Endothelial cell (in vitro differentiated cells): Measurements from ENCODE around the gene CTTNBP2. TPM values are rescaled to one million over a fixed set of nuclear protein-coding genes. Genes with fewer than 3 reads are reported as not detected.

Experiments
- DNase-seq: peaks from one replicate; pipeline ENCODE4 v3.0.0; 2021; ENCODE audit warnings: low spot score
- H3K27ac Mint-ChIP-seq: one replicate; pipeline ENCODE4 v1.8.0; 2021; ENCODE audit warnings: mixed read lengths, inconsistent platforms; ENCODE audit not compliant: unreplicated experiment
- H3K27me3 Mint-ChIP-seq: one replicate; pipeline ENCODE4 v1.8.0; 2021; ENCODE audit warnings: mild to moderate bottlenecking, moderate library complexity, mixed read lengths, inconsistent platforms; ENCODE audit not compliant: unreplicated experiment
- H3K36me3 Mint-ChIP-seq: one replicate; pipeline ENCODE4 v1.8.0; 2021; ENCODE audit warnings: mild to moderate bottlenecking, low read depth, mixed read lengths, inconsistent platforms; ENCODE audit not compliant: unreplicated experiment
- H3K4me1 Mint-ChIP-seq: one replicate; pipeline ENCODE4 v1.8.0; 2021; ENCODE audit warnings: mild to moderate bottlenecking, mixed read lengths, inconsistent platforms; ENCODE audit not compliant: unreplicated experiment
- H3K4me3 Mint-ChIP-seq: one replicate; pipeline ENCODE4 v1.8.0; 2021; ENCODE audit warnings: mild to moderate bottlenecking, mixed read lengths, inconsistent platforms; ENCODE audit not compliant: unreplicated experiment
- H3K9me3 Mint-ChIP-seq: one replicate; pipeline ENCODE4 v1.8.0; 2021; ENCODE audit warnings: mixed read lengths, inconsistent platforms; ENCODE audit not compliant: unreplicated experiment
- total RNA-seq: library from RNA; stranded (reverse); fragmentation: NEBNext Ultra II Directional; extraction: Animal tissue kit (Norgen Biotek cat#: 25700); gene quantifications from one replicate; pipeline ENCODE4 v1.2.1, GENCODE V29; 2021; ENCODE audit not compliant: unreplicated experiment
- TF ChIP-seq, protein P1 (sequence below): fragments of 200-600 bp; sonication (generic); IDR thresholded peaks from one replicate; pipeline ENCODE4 v1.5.0; 2021; ENCODE audit warnings: antibody characterized with exemption; ENCODE audit not compliant: unreplicated experiment

CTTNBP2 gene
- total RNA-seq, 1 donor from 2014 or later, result 24.4 TPM

DNA sequence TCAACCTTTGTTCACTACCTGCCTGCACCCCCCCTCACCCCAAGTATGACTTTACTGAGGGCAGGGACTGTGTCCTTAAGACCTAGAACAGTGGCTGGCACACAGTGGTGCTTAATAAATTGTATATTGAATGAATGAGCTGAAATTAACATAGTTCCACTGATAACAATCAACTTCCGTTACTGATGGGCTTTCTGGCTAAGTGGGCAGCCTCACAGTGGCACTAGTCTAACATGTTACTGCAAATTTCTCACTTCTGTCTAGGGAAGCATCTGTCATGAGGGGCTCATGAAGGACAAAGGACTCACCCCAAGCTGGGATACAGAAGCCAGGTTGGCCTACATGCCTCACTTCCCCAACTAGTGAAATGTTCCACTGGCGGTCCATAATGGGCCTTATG is 79.3 kb downstream of the CTTNBP2 start:
- no peak for DNase-seq
- Mint-ChIP-seq H3K9me3 (no peaks in the 10 kb centered on the region), H3K4me3 (no peak overlapping the region), H3K27ac (no peak overlapping the region), H3K27me3 (peaks cover 10% of the 10 kb centered on the region), H3K36me3 (peaks cover 14% of the 10 kb centered on the region), H3K4me1 (peaks cover 6% of the 10 kb centered on the region)
- TF ChIP-seq, protein P1, sequence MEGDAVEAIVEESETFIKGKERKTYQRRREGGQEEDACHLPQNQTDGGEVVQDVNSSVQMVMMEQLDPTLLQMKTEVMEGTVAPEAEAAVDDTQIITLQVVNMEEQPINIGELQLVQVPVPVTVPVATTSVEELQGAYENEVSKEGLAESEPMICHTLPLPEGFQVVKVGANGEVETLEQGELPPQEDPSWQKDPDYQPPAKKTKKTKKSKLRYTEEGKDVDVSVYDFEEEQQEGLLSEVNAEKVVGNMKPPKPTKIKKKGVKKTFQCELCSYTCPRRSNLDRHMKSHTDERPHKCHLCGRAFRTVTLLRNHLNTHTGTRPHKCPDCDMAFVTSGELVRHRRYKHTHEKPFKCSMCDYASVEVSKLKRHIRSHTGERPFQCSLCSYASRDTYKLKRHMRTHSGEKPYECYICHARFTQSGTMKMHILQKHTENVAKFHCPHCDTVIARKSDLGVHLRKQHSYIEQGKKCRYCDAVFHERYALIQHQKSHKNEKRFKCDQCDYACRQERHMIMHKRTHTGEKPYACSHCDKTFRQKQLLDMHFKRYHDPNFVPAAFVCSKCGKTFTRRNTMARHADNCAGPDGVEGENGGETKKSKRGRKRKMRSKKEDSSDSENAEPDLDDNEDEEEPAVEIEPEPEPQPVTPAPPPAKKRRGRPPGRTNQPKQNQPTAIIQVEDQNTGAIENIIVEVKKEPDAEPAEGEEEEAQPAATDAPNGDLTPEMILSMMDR, result no peak

DNA sequence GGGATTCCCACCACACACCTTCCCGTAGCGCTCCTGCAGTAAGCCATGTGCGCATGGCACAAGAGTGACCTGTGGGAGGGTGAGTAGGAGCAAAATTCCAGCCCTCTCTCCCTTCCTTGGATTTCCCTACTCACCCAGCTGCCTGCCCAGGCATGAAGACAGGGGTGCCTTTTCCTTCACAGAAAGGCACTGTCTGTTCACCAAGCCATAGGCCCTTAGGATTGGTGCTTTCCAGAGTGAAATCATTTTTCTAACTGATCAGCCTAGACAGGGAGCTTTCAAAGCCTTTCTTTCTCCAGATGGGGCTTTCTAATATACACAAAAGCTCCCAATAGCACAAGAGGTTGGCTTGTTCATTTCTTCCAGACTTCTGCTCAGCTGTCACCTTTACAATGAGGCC is 79.7 kb downstream of the CTTNBP2 start:
- Mint-ChIP-seq H3K36me3 (peaks cover 14% of the 10 kb centered on the region), H3K9me3 (no peaks in the 10 kb centered on the region), H3K27me3 (peaks cover 10% of the 10 kb centered on the region), H3K4me1 (peaks cover 6% of the 10 kb centered on the region), H3K27ac (no peak overlapping the region), H3K4me3 (no peak overlapping the region)
- DNase-seq, result no peak
- TF ChIP-seq, protein P1, result no peak

DNA sequence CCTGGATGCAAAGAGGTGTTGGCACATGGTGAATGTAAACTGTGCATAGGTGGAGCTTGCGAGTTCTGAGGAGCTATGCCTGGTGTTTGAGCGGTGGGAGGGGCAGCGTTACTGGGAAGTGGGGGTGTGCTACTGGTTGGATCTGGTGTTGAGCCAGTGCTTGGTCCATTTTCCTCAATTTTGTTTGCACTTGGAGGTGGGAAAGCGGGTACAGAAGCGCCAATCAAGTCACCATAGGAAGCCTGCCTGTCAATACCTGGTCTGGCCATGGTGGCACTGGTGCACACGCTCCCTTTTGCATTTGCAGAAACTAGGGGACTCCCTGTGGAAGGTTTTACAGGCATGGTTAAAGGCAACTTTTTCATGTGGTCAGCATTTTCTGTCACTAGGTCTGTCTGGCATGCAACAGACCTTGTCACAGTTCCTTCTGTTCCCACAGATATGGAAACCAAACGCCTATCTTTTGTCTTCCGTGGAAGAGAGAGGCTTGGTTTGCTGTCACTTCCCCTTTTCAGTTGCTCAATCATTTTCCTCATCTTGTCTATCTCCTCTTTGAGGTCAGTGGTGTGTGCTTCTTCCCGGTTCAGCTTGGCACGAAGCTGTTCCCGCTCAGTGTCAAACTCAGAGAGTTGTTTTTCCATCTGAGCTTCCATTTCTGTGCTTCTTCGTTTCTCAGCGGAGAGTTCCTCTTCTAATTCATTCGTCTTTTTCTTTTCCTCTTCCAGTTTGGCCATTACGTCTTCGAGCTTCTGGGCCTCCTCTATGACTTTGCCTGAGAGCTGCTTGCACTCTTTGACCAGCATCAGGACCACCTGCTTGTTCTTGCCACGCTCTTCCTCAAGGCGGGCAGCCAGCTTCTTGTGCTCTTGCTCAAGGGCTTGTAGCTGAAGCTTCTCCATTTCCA is 81.1 kb downstream of the CTTNBP2 start:
- peaks cover 14% of the 10 kb centered on the region for H3K36me3 Mint-ChIP-seq
- no peak for DNase-seq
- H3K27ac Mint-ChIP-seq, result no peak overlapping the region
- H3K4me3 Mint-ChIP-seq, result no peak overlapping the region
- TF ChIP-seq, protein P1, result no peak
- H3K27me3 Mint-ChIP-seq, result peaks cover 10% of the 10 kb centered on the region
- peaks cover 6% of the 10 kb centered on the region for H3K4me1 Mint-ChIP-seq
- no peaks in the 10 kb centered on the region for H3K9me3 Mint-ChIP-seq

GRCh38 chr7:117790731-117791130 is 82.5 kb downstream of the CTTNBP2 start:
- no peak overlapping the region for H3K4me3 Mint-ChIP-seq
- TF ChIP-seq, protein P1, result no peak
- peaks cover 3% of the 10 kb centered on the region for H3K4me1 Mint-ChIP-seq
- H3K27ac Mint-ChIP-seq, result no peak overlapping the region
- H3K36me3 Mint-ChIP-seq, result peaks cover 14% of the 10 kb centered on the region
- no peak for DNase-seq
- H3K27me3 Mint-ChIP-seq, result peaks cover 10% of the 10 kb centered on the region
- H3K9me3 Mint-ChIP-seq, result no peaks in the 10 kb centered on the region

- H3K4me3 Mint-ChIP-seq, result no peak overlapping the region
- DNase-seq, result no peak
- H3K27ac Mint-ChIP-seq, result no peak overlapping the region
- TF ChIP-seq, protein P1, result no peak
- H3K27me3 Mint-ChIP-seq, result peaks cover 10% of the 10 kb centered on the region
- peaks cover 14% of the 10 kb centered on the region for H3K36me3 Mint-ChIP-seq
- H3K9me3 Mint-ChIP-seq, result no peaks in the 10 kb centered on the region
- H3K4me1 Mint-ChIP-seq, result peaks cover 3% of the 10 kb centered on the region
Observed at GRCh38 chr7:117790251-117790650, 83.0 kb downstream of the CTTNBP2 start.
